Liver (tissue), 3 donors: ENCODE results near the gene URB1.
"Not testable (repeated sequence)": the region's sequence is repeated elsewhere in the genome, so short reads cannot be mapped to it uniquely, and the experiment has no call there.

Experiments used
- ATF3 ChIP-seq: IDR thresholded peaks from 2 replicates; pipeline ENCODE4 v1.6.1; 2016; ENCODE audit warnings: antibody characterized with exemption
- CTCF ChIP-seq: fragments of 150-350 bp; IDR thresholded peaks from 2 replicates; pipeline ENCODE4 v1.5.1; 2017; ENCODE audit warnings: improper control_type of control experiment, low read depth, low read length; ENCODE audit not compliant: missing input control
- EGR1 ChIP-seq, 2 donors: IDR thresholded peaks; 2 replicates each; pipeline ENCODE4 v1.6.1; 2016 to 2018; ENCODE audit warnings: antibody characterized with exemption in 2 of 2, low read depth in 2 of 2
- FOXA1 ChIP-seq: IDR thresholded peaks from 2 replicates; pipeline ENCODE4 v1.6.1; 2016; ENCODE audit warnings: antibody characterized with exemption
- MAX ChIP-seq: IDR thresholded peaks from 2 replicates; pipeline ENCODE4 v1.6.1; 2016; ENCODE audit warnings: antibody characterized with exemption
- RXRA ChIP-seq, 2 donors: IDR thresholded peaks; 2 replicates each; pipeline ENCODE4 v1.6.1; 2017 to 2018; ENCODE audit warnings: antibody characterized with exemption in 2 of 2, mild to moderate bottlenecking in 1 of 2
- SP1 ChIP-seq: IDR thresholded peaks from 2 replicates; pipeline ENCODE4 v1.6.1; 2018; ENCODE audit warnings: antibody characterized with exemption, mild to moderate bottlenecking
- TAF1 ChIP-seq: conservative IDR thresholded peaks from 2 replicates; pipeline ENCODE4 v1.6.1; 2016; ENCODE audit warnings: antibody characterized with exemption, mild to moderate bottlenecking
- YY1 ChIP-seq: IDR thresholded peaks from 2 replicates; pipeline ENCODE4 v1.6.1; 2016; ENCODE audit warnings: antibody characterized with exemption, mild to moderate bottlenecking
- donor health status: healthy.
- donor health status: healthy.

GRCh38 chr21:32368961-32369360, 23.9 kb downstream of the URB1 start:
- not testable (repeated sequence) for TF ChIP-seq ATF3; MAX; CTCF; YY1; EGR1 (IDR thresholded peaks at IDR 0.05; ENCODE audit: low read depth in 2 of 2); SP1; FOXA1; TAF1; RXRA (IDR thresholded peaks at IDR 0.05)
